Progenitor cell of endocrine pancreas (in vitro differentiated cells): ENCODE data around the gene SPEF1. TPM values are rescaled to one million over a fixed set of nuclear protein-coding genes. Genes with fewer than 3 reads are reported as not detected.

Source experiments
- DNase-seq: peaks from one replicate; pipeline ENCODE4 v3.0.0; 2021; ENCODE audit warnings: low spot score; ENCODE audit not compliant: unreplicated experiment
- H3K27ac Mint-ChIP-seq: 2 replicates; pipeline ENCODE4 v1.8.0; 2021; ENCODE audit warnings: mild to moderate bottlenecking, moderate library complexity, mixed read lengths
- H3K27me3 Mint-ChIP-seq: 2 replicates; pipeline ENCODE4 v1.8.0; 2021; ENCODE audit warnings: mixed read lengths
- H3K36me3 Mint-ChIP-seq: 2 replicates; pipeline ENCODE4 v1.8.0; 2022; ENCODE audit warnings: mixed read lengths; ENCODE audit not compliant: insufficient read depth
- H3K4me1 Mint-ChIP-seq: 2 replicates; pipeline ENCODE4 v1.8.0; 2021; ENCODE audit warnings: low read depth, mixed read lengths
- H3K4me3 Mint-ChIP-seq: 2 replicates; pipeline ENCODE4 v1.8.0; 2021; ENCODE audit warnings: low read depth, mild to moderate bottlenecking, moderate library complexity, mixed read lengths
- H3K9me3 Mint-ChIP-seq: 2 replicates; pipeline ENCODE4 v1.8.0; 2021; ENCODE audit warnings: low read depth, mixed read lengths
- CTCF ChIP-seq: fragments of 200-600 bp; sonication (generic); IDR thresholded peaks from one replicate; pipeline ENCODE4 v1.5.0; 2021; ENCODE audit warnings: antibody characterized with exemption, mild to moderate bottlenecking; ENCODE audit not compliant: unreplicated experiment
- total RNA-seq: library from RNA; stranded (reverse); gene quantifications from 2 replicates; pipeline ENCODE4 v1.2.1, GENCODE V29; 2021

SPEF1 gene
- total RNA-seq, 1 donor from 2014 or later, result 1.9 TPM

GRCh38 chr20:3733119-3733995 is 47.9 kb downstream of the SPEF1 start:
- H3K4me3 Mint-ChIP-seq, result no peak overlapping the region
- no peak overlapping the region for H3K27ac Mint-ChIP-seq
- peaks cover 56% of the 10 kb centered on the region for H3K27me3 Mint-ChIP-seq
- no peak for TF ChIP-seq CTCF
- no peaks in the 10 kb centered on the region for H3K36me3 Mint-ChIP-seq
- H3K4me1 Mint-ChIP-seq, result peaks cover 11% of the 10 kb centered on the region
- no peak for DNase-seq
- no peaks in the 10 kb centered on the region for H3K9me3 Mint-ChIP-seq

- Mint-ChIP-seq H3K27me3 (peaks cover 60% of the 10 kb centered on the region), H3K4me1 (peaks cover 7% of the 10 kb centered on the region), H3K9me3 (no peaks in the 10 kb centered on the region), H3K27ac (no peak within 1 kb of the TSS), H3K4me3 (no peak within 1 kb of the TSS), H3K36me3 (no peaks in the 10 kb centered on the region)
- no peak for TF ChIP-seq CTCF
- no peak for DNase-seq
Observed at GRCh38 chr20:3732327-3733118, 48.7 kb downstream of the SPEF1 start, which contains the start of gene HSPA12B. Gene HSPA12B, plus strand, starts transcription at chr20:3732685. Its CDS starts 5,990 bp downstream, at chr20:3738675.

GRCh38 chr20:3731944-3732326 is 49.3 kb downstream of the SPEF1 start:
- Mint-ChIP-seq H3K4me3 (no peak overlapping the region), H3K27ac (no peak overlapping the region), H3K9me3 (no peaks in the 10 kb centered on the region), H3K36me3 (no peaks in the 10 kb centered on the region), H3K27me3 (peaks cover 64% of the 10 kb centered on the region), H3K4me1 (peaks cover 7% of the 10 kb centered on the region)
- no peak for TF ChIP-seq CTCF
- no peak for DNase-seq

GRCh38 chr20:3730803-3731672 is 50.2 kb downstream of the SPEF1 start:
- no peak for DNase-seq
- H3K36me3 Mint-ChIP-seq, result no peaks in the 10 kb centered on the region
- TF ChIP-seq CTCF, result no peak
- no peak overlapping the region for H3K27ac Mint-ChIP-seq
- H3K4me1 Mint-ChIP-seq, result peaks cover 4% of the 10 kb centered on the region
- no peaks in the 10 kb centered on the region for H3K9me3 Mint-ChIP-seq
- peaks cover 62% of the 10 kb centered on the region for H3K27me3 Mint-ChIP-seq
- H3K4me3 Mint-ChIP-seq, result no peak overlapping the region
